ENCODE measurements around the gene MARCHF10.

- TF ChIP-seq CTCF (IDR thresholded peaks at IDR 0.05; ENCODE audit: poor library complexity, severe bottlenecking), result no peak
- TF ChIP-seq REST (IDR thresholded peaks at IDR 0.05; ENCODE audit: borderline replicate concordance), result no peak
Observed at GRCh38 chr17:62791767-62792446, 16.2 kb downstream of the MARCHF10 start.

Data from neural cell (in vitro differentiated cells).